HepG2 (cell line): ENCODE measurements around the gene ENG. TPM values are rescaled to one million over a fixed set of nuclear protein-coding genes. Genes with fewer than 3 reads are reported as not detected.

Experiments
- E2F5 ChIP-seq: sonication (generic); formaldehyde crosslinking; conservative IDR thresholded peaks from 2 replicates; pipeline ENCODE4 v1.4.0; 2020; ENCODE audit warnings: missing genetic modification reagents
- GPN1 ChIP-seq: sonication (generic); formaldehyde crosslinking; IDR thresholded peaks from 2 replicates; pipeline ENCODE4 v1.5.1; 2020; ENCODE audit warnings: missing genetic modification reagents, borderline replicate concordance
- HBP1 ChIP-seq: IDR thresholded peaks from 2 replicates; pipeline ENCODE4 v1.6.1; 2016; ENCODE audit warnings: low read depth, control low read depth
- JDP2 ChIP-seq: sonication (generic); formaldehyde crosslinking; IDR thresholded peaks from 2 replicates; pipeline ENCODE4 v1.8.1; 2022; ENCODE audit warnings: missing genetic modification reagents, borderline replicate concordance
- KMT2B ChIP-seq: IDR thresholded peaks from 2 replicates; pipeline ENCODE4 v1.6.1; 2016; ENCODE audit warnings: missing genetic modification reagents, missing compliant biosample characterization
- MED13 ChIP-seq: sonication (generic); formaldehyde crosslinking; IDR thresholded peaks from 2 replicates; pipeline ENCODE4 v1.5.0; 2020; ENCODE audit warnings: missing genetic modification reagents
- NFIC ChIP-seq: IDR thresholded peaks from 2 replicates; pipeline ENCODE4 v1.6.1; 2012; ENCODE audit warnings: mild to moderate bottlenecking, low read length, inconsistent platforms
- NFYC ChIP-seq: IDR thresholded peaks from 2 replicates; pipeline ENCODE4 v1.6.1; 2016; ENCODE audit warnings: missing genetic modification reagents, missing compliant biosample characterization
- RAD21 ChIP-seq: fragments of 450-650 bp; formaldehyde crosslinking; IDR thresholded peaks from 2 replicates; pipeline ENCODE4 v1.5.0; 2020; ENCODE audit warnings: mild to moderate bottlenecking
- RFXANK ChIP-seq: IDR thresholded peaks from 2 replicates; pipeline ENCODE4 v1.6.1; 2016
- RXRB ChIP-seq: IDR thresholded peaks from 2 replicates; pipeline ENCODE4 v1.6.1; 2016; ENCODE audit warnings: borderline replicate concordance, missing genetic modification reagents, missing compliant biosample characterization
- SAP130 ChIP-seq: IDR thresholded peaks from 2 replicates; pipeline ENCODE4 v1.6.1; 2016; ENCODE audit warnings: low read depth
- SMAD3 ChIP-seq: sonication (generic); formaldehyde crosslinking; IDR thresholded peaks from 2 replicates; pipeline ENCODE4 v1.4.0; 2020; ENCODE audit warnings: missing genetic modification reagents
- SOX5 ChIP-seq: IDR thresholded peaks from 2 replicates; pipeline ENCODE4 v1.6.1; 2016; ENCODE audit warnings: borderline replicate concordance
- SRY ChIP-seq: sonication (generic); formaldehyde crosslinking; IDR thresholded peaks from 2 replicates; pipeline ENCODE4 v1.8.0; 2022; ENCODE audit warnings: mild to moderate bottlenecking, missing genetic modification reagents
- TARDBP ChIP-seq: sonication (generic); formaldehyde crosslinking; IDR thresholded peaks from 2 replicates; pipeline ENCODE4 v1.8.0; 2022; ENCODE audit warnings: mild to moderate bottlenecking, missing genetic modification reagents
- TBX3 ChIP-seq: fragments of 450-650 bp; IDR thresholded peaks from 2 replicates; pipeline ENCODE4 v1.6.1; 2017; ENCODE audit warnings: antibody characterized with exemption, mild to moderate bottlenecking, inconsistent platforms, borderline replicate concordance
- TEAD2 ChIP-seq: sonication (generic); formaldehyde crosslinking; IDR thresholded peaks from 2 replicates; pipeline ENCODE4 v1.9.0; 2021; ENCODE audit warnings: missing genetic modification reagents
- U2AF1 ChIP-seq: fragments of 200-400 bp; formaldehyde crosslinking; optimal IDR thresholded peaks from 2 replicates; pipeline ENCODE3; 2017; ENCODE audit warnings: mild to moderate bottlenecking, low read depth, low read length
- UBTF ChIP-seq: sonication (generic); formaldehyde crosslinking; IDR thresholded peaks from 2 replicates; pipeline ENCODE4 v1.4.0; 2020; ENCODE audit warnings: mild to moderate bottlenecking, missing genetic modification reagents
- XRCC5 ChIP-seq: fragments of 200-400 bp; formaldehyde crosslinking; optimal IDR thresholded peaks from 2 replicates; pipeline ENCODE3; 2017; ENCODE audit warnings: mild to moderate bottlenecking, low read length
- ZBTB3 ChIP-seq: sonication (generic); formaldehyde crosslinking; IDR thresholded peaks from 2 replicates; pipeline ENCODE4 v1.4.0; 2020; ENCODE audit warnings: low read depth, mild to moderate bottlenecking, moderate library complexity, missing genetic modification reagents, borderline replicate concordance
- ZFP90 ChIP-seq: sonication (generic); formaldehyde crosslinking; IDR thresholded peaks from 2 replicates; pipeline ENCODE4 v1.8.0; 2022; ENCODE audit warnings: missing genetic modification reagents, mild to moderate bottlenecking, inconsistent platforms, borderline replicate concordance
- ZMYM2 ChIP-seq: sonication (generic); formaldehyde crosslinking; IDR thresholded peaks from 2 replicates; pipeline ENCODE4 v1.8.0; 2022; ENCODE audit warnings: mild to moderate bottlenecking, missing genetic modification reagents
- ZNF253 ChIP-seq: sonication (generic); formaldehyde crosslinking; IDR thresholded peaks from 2 replicates; pipeline ENCODE4 v1.8.0; 2022; ENCODE audit warnings: mild to moderate bottlenecking, missing genetic modification reagents, borderline replicate concordance
- ZNF383 ChIP-seq: sonication (generic); formaldehyde crosslinking; IDR thresholded peaks from 2 replicates; pipeline ENCODE4 v1.4.0; 2020; ENCODE audit warnings: missing genetic modification reagents, mild to moderate bottlenecking, borderline replicate concordance
- ZNF75D ChIP-seq: sonication (generic); formaldehyde crosslinking; IDR thresholded peaks from 2 replicates; pipeline ENCODE4 v1.8.1; 2023; ENCODE audit warnings: missing genetic modification reagents, mild to moderate bottlenecking, borderline replicate concordance
- ZNF768 ChIP-seq: sonication (generic); formaldehyde crosslinking; IDR thresholded peaks from 2 replicates; pipeline ENCODE4 v1.4.0; 2020; ENCODE audit warnings: missing genetic modification reagents
- ZNF776 ChIP-seq: sonication (generic); formaldehyde crosslinking; IDR thresholded peaks from 2 replicates; pipeline ENCODE4 v1.4.0; 2020; ENCODE audit warnings: mild to moderate bottlenecking, missing genetic modification reagents
- polyA plus RNA-seq, 8 experiments: library from polyadenylated mRNA; depleted of rRNA in 3 of 8; stranded (reverse) in 7 of 8; unstranded in 1 of 8; fragments of >200 nt; fragmentation: Illumina TruSeq in 4 of 8; extraction: Trizol in 4 of 8; gene quantifications; 2 replicates each; pipeline versions ENCODE4 v1.2.1 to v1.2.3, GENCODE V29; 2011 to 2016; ENCODE audit warnings: low read depth in 4 of 8, missing spikeins in 1 of 8, mixed read lengths in 1 of 8; ENCODE audit not compliant: insufficient read depth in 1 of 8
- total RNA-seq, 5 experiments: library from RNA; depleted of rRNA; stranded (reverse); fragments of >200 nt; fragmentation: Illumina TruSeq; extraction: Trizol; gene quantifications; 2 replicates each; pipeline ENCODE4 v1.2.3, GENCODE V29; 2016; ENCODE audit warnings: low read depth in 1 of 5

The ENG gene
- total and polyA plus RNA-seq, 2 of the 13 experiments (the other 11 are each of a cell fraction or from before 2014, with no cell fraction given), result 0.02 to 1.1 TPM

GRCh38 chr9:127869310-127870152, 15.1 kb upstream of the ENG start (continued):
- 0 out of 2 replicates have a peak, but pooled peaks have one; percentile 33 for TF ChIP-seq SRY (CRISPR knock-in tag)
- TF ChIP-seq ZBTB3 (CRISPR knock-in tag), result no peak
- no peak for TF ChIP-seq SMAD3 (CRISPR knock-in tag)
- peak; percentile 41; the same call in 1 of the 2 replicates for TF ChIP-seq UBTF (CRISPR knock-in tag)
- TF ChIP-seq HBP1 (CRISPR knock-in tag), result no peak
- TF ChIP-seq XRCC5, result peak; percentile 76
- peak; percentile 41; the same call in 1 of the 2 replicates for TF ChIP-seq SAP130 (CRISPR knock-in tag)
- 0 out of 2 replicates have a peak, but pooled peaks have one; percentile 52 for TF ChIP-seq ZNF776
- TF ChIP-seq E2F5 (CRISPR knock-in tag), result no peak
- TF ChIP-seq GPN1 (CRISPR knock-in tag), result no peak
- TF ChIP-seq U2AF1, result no peak
- no peak for TF ChIP-seq ZNF383 (CRISPR knock-in tag)
- TF ChIP-seq ZNF75D (CRISPR knock-in tag), result no peak
- no peak for TF ChIP-seq SOX5
- no peak for TF ChIP-seq ZNF253 (CRISPR knock-in tag)
- TF ChIP-seq RXRB, result peak; percentile 34; the same call in 1 of the 2 replicates
- TF ChIP-seq JDP2 (CRISPR knock-in tag), result no peak
- no peak for TF ChIP-seq TBX3
- no peak for TF ChIP-seq NFIC
- no peak for TF ChIP-seq NFYC (CRISPR knock-in tag)
- no peak for TF ChIP-seq ZMYM2 (CRISPR knock-in tag)
- TF ChIP-seq TARDBP (CRISPR knock-in tag), result no peak
- TF ChIP-seq RFXANK (CRISPR knock-in tag), result no peak
- no peak for TF ChIP-seq TEAD2 (CRISPR knock-in tag)
- TF ChIP-seq KMT2B, result peak; percentile 33; the same call in 1 of the 2 replicates
- peak; percentile 74 for TF ChIP-seq ZNF768 (CRISPR knock-in tag)
- TF ChIP-seq MED13 (CRISPR knock-in tag), result no peak
- peak; percentile 96 for TF ChIP-seq RAD21 (CRISPR knock-in tag)
- TF ChIP-seq ZFP90 (CRISPR knock-in tag), result no peak
